RCC 7860 (cell line): ENCODE data around the gene RNF225.
A peak's percentile ranks its signal among the peaks of the same experiment; 100 is the strongest.
"Not testable (repeated sequence)": the region's sequence is repeated elsewhere in the genome, so short reads cannot be mapped to it uniquely, and the experiment has no call there.

ENCODE experiments used
- DNase-seq: peaks from one replicate; pipeline ENCODE4 v3.0.0-alpha.2; 2015; ENCODE audit warnings: low spot score
- FAIRE-seq: peaks from 2 replicates; lab custom pipeline; 2012; peaks lifted over from hg19 to GRCh38; lab: Jason Lieb, UNC

Gene RNF225

GRCh38 chr19:58386576-58387337 lies 8.7 kb upstream of the RNF225 start, which contains the start of gene RPS5:
Gene RPS5 (plus strand): TSS chr19:58387269. CDS start chr19:58388138, 869 bp downstream.
- peak; percentile 76 for FAIRE-seq
- DNase-seq = peak; percentile 97

GRCh38 chr19:58387338-58388174 lies 7.9 kb upstream of the RNF225 start:
- DNase-seq (no peak), FAIRE-seq (no peak)

- no peak for DNase-seq
- FAIRE-seq = no peak
Observed at GRCh38 chr19:58388175-58388526, 7.3 kb upstream of the RNF225 start.

DNA sequence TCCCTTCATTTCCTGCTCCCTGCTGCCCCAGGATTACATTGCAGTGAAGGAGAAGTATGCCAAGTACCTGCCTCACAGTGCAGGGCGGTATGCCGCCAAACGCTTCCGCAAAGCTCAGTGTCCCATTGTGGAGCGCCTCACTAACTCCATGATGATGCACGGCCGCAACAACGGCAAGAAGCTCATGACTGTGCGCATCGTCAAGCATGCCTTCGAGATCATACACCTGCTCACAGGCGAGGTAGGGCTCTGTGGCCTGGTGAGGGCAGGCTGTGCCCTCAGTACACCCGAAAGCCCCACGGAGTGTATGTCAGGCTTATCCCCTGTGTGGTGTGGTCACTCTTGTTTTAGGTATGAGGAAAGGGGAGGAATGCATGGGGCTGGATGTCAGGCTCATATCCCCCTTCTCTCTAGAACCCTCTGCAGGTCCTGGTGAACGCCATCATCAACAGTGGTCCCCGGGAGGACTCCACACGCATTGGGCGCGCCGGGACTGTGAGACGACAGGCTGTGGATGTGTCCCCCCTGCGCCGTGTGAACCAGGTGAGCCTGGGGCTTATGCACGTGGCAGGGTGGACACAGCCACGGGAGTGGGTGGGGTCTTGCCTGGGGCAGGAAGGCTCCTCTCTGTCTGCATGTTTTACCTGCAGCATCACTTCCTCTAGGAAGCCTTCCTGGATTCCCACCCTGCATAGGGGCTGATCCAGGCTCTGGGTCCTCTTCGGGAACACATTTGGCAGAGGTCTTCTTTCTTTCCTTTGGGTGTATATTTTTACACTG lies 2.3 kb upstream of the RNF225 start:
- FAIRE-seq (no peak), DNase-seq (no peak)

DNA sequence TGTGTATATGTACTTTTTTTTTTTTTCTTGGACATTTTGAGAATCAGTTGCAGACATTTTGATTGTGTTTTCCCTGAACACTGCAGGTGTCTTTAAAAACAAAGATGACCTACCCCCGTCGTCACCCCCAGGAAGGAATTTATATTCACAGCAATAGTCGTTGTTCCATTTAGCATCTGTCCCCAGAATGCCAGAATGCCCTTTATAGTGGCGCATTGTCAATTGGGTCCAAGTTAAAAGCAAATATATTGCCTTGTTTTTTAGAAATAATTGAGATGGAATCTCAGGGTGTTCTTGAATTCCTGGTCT lies 1.8 kb upstream of the RNF225 start:
- no peak for DNase-seq
- FAIRE-seq = no peak

DNA sequence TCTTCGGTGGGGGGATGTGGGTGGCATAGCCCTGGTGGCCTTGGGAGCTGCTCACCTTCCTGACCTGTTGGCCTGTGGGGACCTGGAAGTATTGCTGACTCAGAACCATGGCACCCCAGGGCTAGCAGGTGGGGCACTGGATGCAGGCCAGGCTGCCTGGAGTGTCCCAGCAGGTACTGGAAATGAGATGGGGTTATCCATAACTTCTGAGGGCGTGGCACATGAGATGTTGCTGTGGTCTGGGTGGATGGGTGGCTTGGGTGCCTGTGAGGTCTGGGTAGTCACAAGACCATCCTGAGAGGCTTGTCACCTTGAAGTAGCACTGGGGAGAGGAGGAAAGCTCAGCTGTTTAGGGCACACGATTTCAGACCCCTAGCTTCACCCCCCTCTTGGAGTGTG lies 636 bp upstream of the RNF225 start:
- DNase-seq (no peak), FAIRE-seq (no peak)

DNA sequence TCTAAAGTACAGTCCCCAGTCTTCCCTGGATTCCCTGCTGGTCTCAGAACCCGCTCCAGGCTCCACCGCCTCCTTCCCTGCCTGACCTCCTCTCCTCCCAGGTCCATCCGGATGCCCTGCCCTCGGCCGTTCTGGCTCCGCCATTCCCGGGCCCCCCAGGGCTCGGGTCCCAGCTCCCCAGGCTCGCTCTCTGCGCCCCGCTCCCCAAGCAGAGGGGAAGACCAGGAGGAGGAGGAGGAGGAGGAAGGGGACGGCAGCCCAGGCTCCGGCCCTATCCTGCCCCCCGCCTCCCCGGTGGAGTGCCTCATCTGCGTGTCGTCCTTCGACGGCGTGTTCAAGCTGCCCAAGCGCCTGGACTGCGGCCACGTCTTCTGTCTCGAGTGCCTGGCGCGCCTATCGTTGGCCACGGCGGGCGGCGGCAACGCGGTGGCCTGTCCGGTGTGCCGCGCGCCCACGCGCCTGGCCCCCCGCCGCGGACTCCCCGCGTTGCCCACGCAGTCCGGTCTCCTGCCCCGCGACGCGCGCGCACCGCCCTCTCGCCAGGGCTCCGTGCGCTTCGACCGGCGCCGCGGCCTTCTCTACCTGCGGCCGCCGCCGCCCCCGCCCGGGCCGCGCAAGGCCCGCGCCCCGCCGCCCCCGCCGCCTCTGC lies 647 bp downstream of the RNF225 start:
- DNase-seq (no peak), FAIRE-seq (no peak)

DNA sequence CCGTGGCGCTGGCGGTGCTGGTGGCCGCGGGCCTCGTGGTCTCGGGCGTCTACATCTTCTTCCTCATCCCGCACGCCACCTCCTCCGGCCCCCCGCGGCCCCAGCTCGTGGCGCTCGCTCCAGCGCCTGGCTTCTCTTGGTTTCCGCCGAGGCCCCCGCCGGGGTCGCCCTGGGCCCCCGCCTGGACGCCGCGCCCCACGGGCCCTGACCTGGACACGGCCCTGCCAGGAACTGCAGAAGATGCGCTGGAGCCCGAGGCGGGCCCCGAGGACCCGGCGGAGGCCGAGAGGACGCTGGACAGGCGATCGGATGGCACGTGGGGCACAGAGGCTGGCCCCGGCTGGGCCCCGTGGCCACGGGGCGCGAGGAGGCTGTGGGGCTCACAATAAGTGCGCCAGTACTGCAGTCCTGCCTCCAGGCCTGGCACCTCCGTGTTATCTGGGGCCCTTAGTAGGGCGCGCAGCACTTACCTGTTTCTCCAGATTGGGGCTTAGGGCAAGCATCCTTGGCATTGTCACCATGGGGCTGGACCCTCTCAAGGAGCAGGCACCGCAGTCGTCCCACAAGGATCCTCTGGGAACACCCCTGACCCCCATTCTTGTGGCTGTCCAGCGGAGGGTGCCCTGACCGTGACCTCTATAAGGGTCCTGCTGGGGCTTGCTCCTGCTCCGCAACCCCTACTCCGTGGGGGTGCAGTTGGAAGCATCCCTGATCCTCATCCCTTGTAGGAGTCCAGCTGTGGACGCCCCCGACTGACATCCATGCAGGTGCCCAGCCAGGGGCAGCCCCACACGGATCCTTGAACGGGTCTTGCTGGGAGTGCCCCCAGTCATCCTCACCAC lies 1.5 kb downstream of the RNF225 start:
- no peak for FAIRE-seq
- DNase-seq = no peak

- no peak for DNase-seq
- FAIRE-seq = no peak
Observed at GRCh38 chr19:58397533-58398037, 2.1 kb downstream of the RNF225 start.

DNA sequence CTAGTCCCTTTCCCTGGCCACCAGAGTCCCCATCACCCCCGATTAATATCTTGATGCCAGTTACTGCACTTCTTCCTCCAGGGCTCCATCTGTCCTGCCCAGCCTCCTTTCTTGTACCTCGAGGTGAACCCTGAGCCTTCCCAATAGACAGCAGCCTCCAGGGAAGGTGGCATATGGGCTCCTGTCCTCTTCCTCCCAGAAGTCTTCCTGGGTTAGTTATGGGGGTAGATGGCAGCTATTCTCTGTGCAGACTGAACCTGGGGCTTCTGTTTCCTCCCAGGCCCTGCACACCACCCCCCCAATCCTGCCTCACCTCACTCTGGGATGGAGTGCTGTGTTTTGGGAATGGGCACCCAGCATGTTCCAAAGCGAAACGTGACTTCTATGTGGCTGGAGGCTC lies 2.6 kb downstream of the RNF225 start:
- no peak for DNase-seq

GRCh38 chr19:58398545-58398944 lies 3.1 kb downstream of the RNF225 start:
- DNase-seq (no peak), FAIRE-seq (no peak)

More for the DNA sequence above, 2.6 kb downstream of the RNF225 start:
- no peak for FAIRE-seq

DNA sequence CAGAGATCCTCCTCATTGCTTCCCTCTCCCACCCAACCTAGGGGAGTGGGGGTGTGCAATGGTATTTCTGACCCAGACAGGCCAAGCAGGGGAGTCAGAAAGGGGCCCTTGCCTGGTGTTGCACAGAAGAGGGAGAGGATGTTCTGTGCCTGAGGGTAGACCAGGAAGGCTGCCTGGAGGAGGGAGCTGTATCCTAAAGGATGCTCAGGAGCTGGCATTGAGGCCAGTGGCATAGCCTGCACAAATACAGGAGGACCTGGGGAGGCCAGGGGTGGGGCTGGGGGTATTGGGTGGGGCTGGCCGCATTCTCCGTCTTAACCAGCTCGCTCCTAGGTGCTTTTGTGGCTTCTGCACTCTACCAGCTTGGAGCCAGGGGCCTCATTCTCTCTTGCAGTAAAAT lies 4.4 kb downstream of the RNF225 start:
- FAIRE-seq = no peak
- DNase-seq = no peak

GRCh38 chr19:58400316-58400915 lies 5.0 kb downstream of the RNF225 start:
- FAIRE-seq (no peak), DNase-seq (no peak)

DNA sequence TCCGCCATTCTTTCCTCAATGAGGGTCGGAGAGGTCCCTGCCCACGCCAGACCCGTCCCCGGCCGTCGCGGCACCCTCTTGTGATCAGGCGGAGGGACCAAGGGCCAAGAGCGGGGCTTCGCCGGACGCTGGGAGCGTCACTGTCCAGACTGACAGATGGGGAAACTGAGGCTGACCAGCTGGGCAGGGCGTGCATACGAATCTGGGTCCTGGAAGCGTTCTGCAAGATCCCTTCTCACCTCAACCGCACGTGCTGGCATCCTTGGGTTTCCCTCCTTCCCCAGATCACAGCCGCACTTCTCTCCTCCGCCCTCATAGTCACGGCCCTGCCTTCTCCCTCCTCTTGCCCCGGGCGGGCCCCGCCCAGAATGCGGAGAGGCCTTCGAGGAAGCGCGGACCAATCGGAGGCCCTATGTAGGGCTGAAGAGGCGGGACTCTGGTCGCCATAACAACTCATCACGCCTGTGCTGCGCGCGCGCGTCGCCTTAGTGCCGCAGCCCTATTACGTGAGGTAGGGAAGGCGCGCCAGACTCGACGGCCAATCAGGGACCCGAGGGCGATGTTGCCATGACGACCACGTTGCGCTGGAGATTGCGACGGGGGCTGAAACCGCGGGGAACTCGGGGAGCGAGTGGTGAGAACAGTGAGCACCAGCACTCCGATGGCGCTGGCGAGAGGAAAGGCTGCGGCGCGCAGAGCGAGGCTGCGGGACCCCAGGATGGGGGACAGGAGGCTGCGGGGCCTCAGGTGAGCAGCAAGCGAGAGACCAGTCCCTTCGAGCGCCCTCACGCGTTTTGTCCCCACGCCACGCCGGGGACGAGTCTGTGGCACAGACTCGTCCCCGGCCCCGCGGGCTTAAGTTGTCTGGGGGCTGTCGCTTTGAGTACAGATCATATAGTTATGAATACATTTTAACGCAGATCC lies 5.7 kb downstream of the RNF225 start:
- FAIRE-seq (peak; percentile 85), DNase-seq (peak; percentile 96)

- DNase-seq (no peak), FAIRE-seq (no peak)
Observed at GRCh38 chr19:58401840-58402421, 6.5 kb downstream of the RNF225 start.

- DNase-seq, FAIRE-seq: not testable (repeated sequence)
Observed at GRCh38 chr19:58403920-58404478, 8.5 kb downstream of the RNF225 start.

DNA sequence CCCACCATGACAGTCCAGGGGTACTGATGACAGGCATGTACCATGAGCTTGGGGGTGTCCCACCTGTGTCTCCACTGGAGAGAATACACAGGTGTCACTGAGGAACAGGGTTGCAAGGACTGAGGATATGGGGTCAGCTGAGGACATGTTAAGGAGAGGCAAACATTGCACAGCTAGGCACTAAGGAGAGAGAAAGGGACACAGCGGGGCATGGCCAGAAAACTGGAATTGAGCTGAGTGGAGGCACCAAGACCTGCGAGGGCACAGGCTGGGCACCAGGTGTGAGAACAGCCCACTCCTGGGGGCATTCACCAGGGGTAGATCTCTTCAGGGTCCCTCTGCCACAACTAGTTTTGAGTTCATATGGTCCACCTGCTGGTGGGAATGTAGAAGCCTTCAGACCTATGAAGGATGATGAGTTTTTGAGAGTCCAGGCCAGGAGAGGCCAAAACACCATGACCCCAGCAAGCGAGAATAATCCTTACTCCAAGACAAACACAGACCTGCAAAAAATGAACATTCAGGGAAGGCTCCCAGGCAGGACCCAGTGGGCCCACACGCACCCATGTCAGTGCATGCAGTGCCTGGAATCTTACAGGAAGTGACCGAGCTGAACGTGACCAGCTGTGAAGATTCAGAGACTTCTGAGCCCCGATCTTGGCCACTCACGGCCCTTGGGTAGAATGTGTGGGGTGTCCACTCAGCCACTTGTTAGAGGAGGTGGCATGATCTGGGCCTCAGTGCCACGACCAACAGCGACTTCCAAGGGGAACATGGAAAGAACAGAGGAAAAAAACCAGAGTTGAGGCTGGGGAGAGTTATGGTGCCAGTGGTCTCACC lies 11.6 kb downstream of the RNF225 start:
- DNase-seq (no peak), FAIRE-seq (no peak)
